Activated naive CD4-positive, alpha-beta T cell treated with anti-CD3 and anti-CD28 coated beads, Interleukin-2, amount 50 U/mL, for 24 hours (primary cell): ENCODE data around the gene CAMKMT.

Source experiments
- H3K27ac Mint-ChIP-seq: one replicate; pipeline ENCODE4 v1.8.0; 2021; ENCODE audit warnings: mild to moderate bottlenecking, mixed read lengths
- H3K27me3 Mint-ChIP-seq: one replicate; pipeline ENCODE4 v1.8.0; 2021; ENCODE audit warnings: mixed read lengths
- H3K36me3 Mint-ChIP-seq: one replicate; pipeline ENCODE4 v1.8.0; 2021; ENCODE audit warnings: mixed read lengths
- H3K4me1 Mint-ChIP-seq: one replicate; pipeline ENCODE4 v1.8.0; 2021; ENCODE audit warnings: mixed read lengths
- H3K4me3 Mint-ChIP-seq: one replicate; pipeline ENCODE4 v1.8.0; 2021; ENCODE audit warnings: mild to moderate bottlenecking, mixed read lengths
- H3K9me3 Mint-ChIP-seq: one replicate; pipeline ENCODE4 v1.8.0; 2021; ENCODE audit warnings: mixed read lengths

The CAMKMT gene

DNA sequence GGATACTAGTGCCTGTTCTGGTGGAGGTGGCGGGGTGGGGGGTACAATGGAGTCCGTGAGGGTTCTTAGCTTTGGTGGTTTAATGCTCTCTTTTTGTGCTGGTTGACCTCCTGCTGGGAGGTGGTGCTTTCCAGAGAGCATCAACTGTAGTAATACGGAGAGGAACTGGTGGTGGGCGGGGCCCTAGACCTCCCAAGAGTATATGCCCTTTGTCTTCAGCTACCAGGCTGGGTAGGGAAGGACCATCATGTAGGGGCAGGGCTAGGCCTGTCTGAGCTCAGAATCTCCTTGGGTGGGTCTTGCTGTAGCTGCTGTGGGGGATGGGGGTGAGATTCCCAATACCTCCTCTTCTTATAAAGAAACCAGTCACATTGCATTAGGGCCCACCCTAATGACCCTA, 27.1 kb downstream of the CAMKMT start:
- peaks cover 15% of the 10 kb centered on the region for H3K36me3 Mint-ChIP-seq
- H3K4me3 Mint-ChIP-seq, result no peak overlapping the region
- H3K27ac Mint-ChIP-seq, result no peak overlapping the region
- no peaks in the 10 kb centered on the region for H3K9me3 Mint-ChIP-seq
- H3K4me1 Mint-ChIP-seq, result peaks cover 26% of the 10 kb centered on the region
- no peaks in the 10 kb centered on the region for H3K27me3 Mint-ChIP-seq

DNA sequence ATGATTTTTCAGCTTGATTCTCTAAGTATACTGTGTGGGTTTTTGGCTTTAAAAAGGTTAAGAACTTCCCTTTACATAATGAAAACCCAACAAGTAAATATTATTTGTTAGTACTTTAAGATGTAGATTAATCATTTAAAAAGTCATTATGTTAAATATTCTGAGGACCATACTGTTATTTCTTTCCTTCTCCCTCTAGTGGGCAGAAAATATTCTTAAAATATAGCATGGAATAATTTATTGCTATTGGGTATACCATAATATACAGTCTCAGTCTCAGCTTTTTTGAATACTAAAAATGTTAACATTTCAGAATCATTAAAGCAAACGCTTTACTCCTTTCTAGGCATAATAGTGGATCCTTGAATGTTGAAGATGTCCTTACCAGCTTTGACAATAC, 28.1 kb downstream of the CAMKMT start:
- Mint-ChIP-seq H3K9me3 (no peaks in the 10 kb centered on the region), H3K36me3 (peaks cover 6% of the 10 kb centered on the region), H3K27ac (no peak overlapping the region), H3K27me3 (no peaks in the 10 kb centered on the region), H3K4me3 (no peak overlapping the region), H3K4me1 (peaks cover 20% of the 10 kb centered on the region)

DNA sequence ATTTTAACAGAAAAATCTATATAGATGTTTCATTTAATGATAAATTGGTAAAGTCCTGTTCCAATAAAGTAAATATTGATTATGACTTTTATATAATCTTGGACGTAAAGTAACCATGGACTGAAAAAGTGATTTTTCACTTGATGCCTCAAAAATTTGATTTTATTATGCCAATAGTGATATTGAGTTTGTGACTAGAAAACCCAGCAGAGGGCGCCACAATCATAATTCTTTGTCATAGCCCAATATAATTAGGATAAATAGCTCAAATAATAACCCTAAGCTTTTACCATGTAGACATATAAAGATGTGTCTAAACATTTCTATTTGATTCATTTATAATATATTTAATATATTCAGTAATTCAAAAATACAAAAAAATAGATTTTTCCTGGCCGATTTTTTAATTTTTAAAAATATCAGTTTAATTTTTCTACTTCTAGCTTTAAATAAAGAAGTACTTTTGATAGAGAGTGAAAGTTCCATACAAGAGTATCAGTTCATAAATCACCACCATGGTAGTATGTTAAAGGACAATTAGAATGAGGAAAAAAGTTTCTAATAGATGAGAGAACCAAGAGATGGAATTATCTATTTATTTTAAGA, 30.7 kb downstream of the CAMKMT start:
- no peak overlapping the region for H3K27ac Mint-ChIP-seq
- peaks cover 17% of the 10 kb centered on the region for H3K4me1 Mint-ChIP-seq
- peaks cover 5% of the 10 kb centered on the region for H3K36me3 Mint-ChIP-seq
- no peaks in the 10 kb centered on the region for H3K9me3 Mint-ChIP-seq
- no peak overlapping the region for H3K4me3 Mint-ChIP-seq
- no peaks in the 10 kb centered on the region for H3K27me3 Mint-ChIP-seq

DNA sequence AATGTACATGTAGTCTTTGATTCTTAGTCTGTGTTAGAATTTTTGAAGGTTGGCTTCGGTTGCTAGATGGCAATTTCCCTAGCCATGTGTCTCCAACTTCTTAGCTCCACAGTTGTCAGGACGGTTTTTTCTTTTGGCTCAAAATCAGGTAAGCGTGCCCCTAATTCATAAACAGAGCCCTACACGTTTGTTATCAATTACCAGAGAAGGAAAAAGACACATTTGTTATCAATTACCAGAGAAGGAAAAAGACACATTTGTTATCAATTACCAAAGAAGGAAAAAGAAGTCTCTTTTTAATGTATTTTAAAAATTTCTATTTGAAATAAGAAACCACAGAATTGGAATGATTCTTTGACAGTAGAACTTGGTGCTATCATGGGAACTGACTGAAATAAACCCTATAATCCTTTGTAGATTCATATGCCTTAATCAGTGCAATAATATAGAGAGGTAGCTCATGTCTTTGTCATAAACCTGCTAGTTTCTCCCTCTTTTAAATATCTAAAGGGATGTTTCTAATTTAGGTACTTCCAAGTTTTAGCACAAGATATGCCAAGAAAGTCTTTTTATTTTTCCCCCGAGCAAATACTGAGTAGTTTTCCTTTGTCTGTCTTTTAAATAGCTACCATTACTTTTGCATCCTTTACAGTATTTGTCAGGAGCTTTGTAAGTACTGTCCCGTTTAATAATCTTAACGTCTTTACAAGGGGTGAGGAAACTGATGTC, 35.9 kb downstream of the CAMKMT start:
- H3K27me3 Mint-ChIP-seq, result no peaks in the 10 kb centered on the region
- H3K36me3 Mint-ChIP-seq, result peaks cover 14% of the 10 kb centered on the region
- H3K4me1 Mint-ChIP-seq, result peaks cover 19% of the 10 kb centered on the region
- H3K4me3 Mint-ChIP-seq, result no peak overlapping the region
- H3K27ac Mint-ChIP-seq, result no peak overlapping the region
- no peaks in the 10 kb centered on the region for H3K9me3 Mint-ChIP-seq

DNA sequence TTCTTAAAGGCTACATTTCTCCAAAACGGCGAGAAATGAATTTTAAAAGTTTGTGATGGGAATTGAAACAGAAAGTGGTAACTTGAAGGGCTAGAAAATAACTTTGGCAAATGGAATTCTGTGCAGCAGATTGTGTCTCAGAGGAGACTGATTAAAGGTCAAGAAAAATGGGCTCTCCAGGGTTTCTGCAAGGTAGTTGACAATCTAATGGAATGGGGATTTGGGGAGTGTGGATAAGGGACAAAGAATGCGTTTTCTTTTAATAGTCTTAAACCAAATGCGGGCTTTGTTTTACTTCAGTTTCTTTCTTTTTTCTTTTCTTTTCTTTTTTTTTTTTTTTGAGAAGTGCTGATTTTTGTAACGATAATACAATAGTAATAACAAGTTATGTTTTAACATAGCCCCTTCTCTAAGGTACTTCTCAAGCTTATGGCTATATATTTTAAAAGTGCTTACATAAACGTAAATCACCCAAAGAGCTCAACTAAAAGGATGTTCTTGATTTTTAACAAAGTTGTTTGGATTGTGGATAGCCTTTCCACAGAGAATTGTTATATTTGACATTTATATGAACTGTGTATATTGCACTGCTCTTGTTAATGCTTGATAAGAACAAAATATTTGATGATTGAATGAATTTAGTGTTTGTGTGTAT, 36.6 kb downstream of the CAMKMT start:
- H3K4me3 Mint-ChIP-seq, result no peak overlapping the region
- peaks cover 16% of the 10 kb centered on the region for H3K36me3 Mint-ChIP-seq
- H3K27me3 Mint-ChIP-seq, result no peaks in the 10 kb centered on the region
- H3K27ac Mint-ChIP-seq, result no peak overlapping the region
- peaks cover 19% of the 10 kb centered on the region for H3K4me1 Mint-ChIP-seq
- no peaks in the 10 kb centered on the region for H3K9me3 Mint-ChIP-seq

DNA sequence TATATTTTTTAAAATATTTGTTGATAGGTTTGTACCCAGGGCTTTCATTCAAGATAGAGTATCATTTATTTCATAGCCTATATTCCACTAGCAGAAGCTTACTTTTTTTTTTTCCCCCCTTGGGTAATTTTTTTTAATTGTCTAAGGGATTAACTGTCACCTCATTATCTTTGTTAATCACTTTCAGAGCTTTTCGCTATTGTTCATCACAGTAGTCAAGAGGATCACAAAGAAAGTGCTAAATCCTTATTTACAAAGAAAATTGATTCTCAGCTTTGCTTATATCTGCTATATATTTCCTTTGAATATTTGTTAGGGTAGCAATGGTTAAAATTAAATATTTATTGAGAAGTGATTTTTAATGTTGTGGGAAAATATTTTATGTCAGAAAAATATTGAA, 59.0 kb downstream of the CAMKMT start:
- peaks cover 20% of the 10 kb centered on the region for H3K36me3 Mint-ChIP-seq

DNA sequence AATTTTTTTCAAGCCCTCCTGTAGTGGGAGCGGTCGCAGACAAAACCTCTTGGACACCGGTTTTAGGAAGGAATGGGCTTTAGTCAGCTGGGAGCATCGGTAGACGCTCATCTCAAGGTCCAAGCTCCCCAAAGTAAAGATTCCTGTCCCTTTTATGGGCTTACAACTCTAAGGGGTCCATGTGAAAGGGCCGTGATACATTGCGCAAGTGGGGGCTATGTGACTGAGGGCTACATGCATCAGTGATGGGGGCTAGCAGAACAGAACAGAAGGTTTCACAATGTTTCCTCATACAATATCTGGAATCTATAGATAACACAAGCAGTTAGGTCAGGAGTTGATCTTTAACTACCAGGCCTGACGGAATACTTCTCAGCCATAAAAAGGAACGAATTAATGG, 62.5 kb downstream of the CAMKMT start:
- no peak overlapping the region for H3K27ac Mint-ChIP-seq

More for the DNA sequence above, 59.0 kb downstream of the CAMKMT start:
- H3K27ac Mint-ChIP-seq, result no peak overlapping the region
- H3K27me3 Mint-ChIP-seq, result no peaks in the 10 kb centered on the region
- no peak overlapping the region for H3K4me3 Mint-ChIP-seq
- no peaks in the 10 kb centered on the region for H3K4me1 Mint-ChIP-seq
- no peaks in the 10 kb centered on the region for H3K9me3 Mint-ChIP-seq

DNA sequence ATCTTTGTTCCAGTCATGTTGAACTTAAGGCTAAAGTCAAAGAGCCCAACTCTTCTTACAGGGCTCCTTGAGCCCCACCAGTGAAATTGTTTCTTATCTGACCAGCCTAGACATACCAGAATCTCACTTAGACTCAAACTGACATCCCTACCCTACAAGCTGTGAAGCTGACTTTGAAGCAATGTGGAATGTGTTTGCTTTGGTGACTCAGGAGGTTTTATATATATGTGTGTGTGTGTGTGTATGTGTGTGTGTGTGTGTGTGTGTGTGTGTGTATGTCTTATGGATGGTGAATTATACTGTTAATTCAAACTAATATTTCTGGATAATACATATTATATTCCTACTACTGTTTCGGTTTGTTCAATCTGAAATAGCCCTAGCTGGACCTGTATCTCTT, 67.3 kb downstream of the CAMKMT start:
- H3K4me3 Mint-ChIP-seq, result no peak overlapping the region
- H3K27me3 Mint-ChIP-seq, result no peaks in the 10 kb centered on the region
- H3K27ac Mint-ChIP-seq, result no peak overlapping the region
- peaks cover 8% of the 10 kb centered on the region for H3K36me3 Mint-ChIP-seq
- no peaks in the 10 kb centered on the region for H3K9me3 Mint-ChIP-seq
- H3K4me1 Mint-ChIP-seq, result peaks cover 14% of the 10 kb centered on the region

More for the DNA sequence above, 62.5 kb downstream of the CAMKMT start:
- no peaks in the 10 kb centered on the region for H3K9me3 Mint-ChIP-seq
- H3K36me3 Mint-ChIP-seq, result peaks cover 14% of the 10 kb centered on the region
- H3K27me3 Mint-ChIP-seq, result no peaks in the 10 kb centered on the region
- no peak overlapping the region for H3K4me3 Mint-ChIP-seq
- no peaks in the 10 kb centered on the region for H3K4me1 Mint-ChIP-seq

DNA sequence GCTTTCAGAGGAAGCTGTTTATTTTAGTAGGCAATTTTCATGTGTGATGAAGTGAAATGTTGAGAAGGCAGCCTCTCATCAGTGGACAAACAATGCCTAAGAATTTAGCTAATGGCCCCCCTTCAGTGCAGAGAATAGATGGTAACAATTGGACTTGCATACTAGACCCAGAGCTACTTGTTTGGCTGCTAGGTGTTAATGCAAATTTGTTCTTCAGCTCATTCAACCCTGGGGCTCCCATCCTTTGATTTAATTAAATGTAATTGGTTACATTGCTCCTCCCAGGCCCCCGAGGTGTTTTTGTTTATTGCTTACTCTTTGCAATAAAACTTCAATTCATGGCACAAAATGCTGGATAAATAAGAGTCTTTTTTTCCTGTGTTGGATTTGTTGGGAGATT, 68.6 kb downstream of the CAMKMT start:
- H3K4me3 Mint-ChIP-seq, result no peak overlapping the region
- H3K4me1 Mint-ChIP-seq, result peaks cover 14% of the 10 kb centered on the region
- H3K9me3 Mint-ChIP-seq, result no peaks in the 10 kb centered on the region

DNA sequence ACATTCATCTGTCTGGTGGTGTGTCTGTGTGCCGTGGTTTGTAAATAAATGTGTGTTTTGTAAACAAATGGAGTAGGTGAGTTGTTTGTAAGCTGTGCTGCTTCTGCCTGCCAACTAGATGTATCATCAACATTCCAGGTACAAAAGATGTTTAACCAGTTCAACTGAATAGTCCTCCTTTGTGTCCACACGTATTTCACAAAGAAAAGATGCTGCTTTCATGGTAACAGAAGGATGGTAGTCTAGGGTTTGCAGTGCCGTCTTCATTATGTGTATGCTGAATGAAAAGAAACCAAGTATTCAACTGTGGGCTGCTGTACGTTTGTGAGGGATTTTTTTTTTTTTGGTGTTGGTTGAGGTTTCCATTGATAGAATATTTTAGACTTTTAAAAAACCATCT, 72.1 kb downstream of the CAMKMT start:
- Mint-ChIP-seq H3K27ac (no peak overlapping the region), H3K9me3 (no peaks in the 10 kb centered on the region), H3K4me1 (peaks cover 14% of the 10 kb centered on the region), H3K27me3 (no peaks in the 10 kb centered on the region), H3K36me3 (peaks cover 9% of the 10 kb centered on the region), H3K4me3 (no peak overlapping the region)

More for the DNA sequence above, 68.6 kb downstream of the CAMKMT start:
- Mint-ChIP-seq H3K27ac (no peak overlapping the region), H3K27me3 (no peaks in the 10 kb centered on the region), H3K36me3 (peaks cover 7% of the 10 kb centered on the region)

DNA sequence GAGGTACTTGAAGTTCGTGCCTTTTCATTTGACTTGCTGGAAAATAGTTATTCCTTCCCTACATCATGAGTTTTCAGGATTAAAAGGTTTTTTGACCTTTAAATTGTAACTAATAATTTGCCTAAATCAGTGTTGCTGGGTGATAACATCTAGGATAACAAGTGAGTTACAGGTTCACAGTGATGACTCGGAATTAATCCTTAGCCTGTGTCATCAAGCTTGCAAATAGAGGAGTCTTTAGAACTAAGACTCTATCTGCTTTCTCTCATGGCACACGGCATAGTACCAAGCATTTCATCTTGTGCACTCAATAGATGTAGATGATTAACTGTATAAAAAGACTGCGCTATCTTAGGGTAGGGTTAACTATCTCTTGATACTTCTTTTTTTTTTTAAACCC, 79.5 kb downstream of the CAMKMT start:
- H3K36me3 Mint-ChIP-seq, result peaks cover 34% of the 10 kb centered on the region
- H3K4me3 Mint-ChIP-seq, result no peak overlapping the region
- no peaks in the 10 kb centered on the region for H3K27me3 Mint-ChIP-seq
- H3K9me3 Mint-ChIP-seq, result no peaks in the 10 kb centered on the region
- H3K27ac Mint-ChIP-seq, result no peak overlapping the region
- H3K4me1 Mint-ChIP-seq, result no peaks in the 10 kb centered on the region

DNA sequence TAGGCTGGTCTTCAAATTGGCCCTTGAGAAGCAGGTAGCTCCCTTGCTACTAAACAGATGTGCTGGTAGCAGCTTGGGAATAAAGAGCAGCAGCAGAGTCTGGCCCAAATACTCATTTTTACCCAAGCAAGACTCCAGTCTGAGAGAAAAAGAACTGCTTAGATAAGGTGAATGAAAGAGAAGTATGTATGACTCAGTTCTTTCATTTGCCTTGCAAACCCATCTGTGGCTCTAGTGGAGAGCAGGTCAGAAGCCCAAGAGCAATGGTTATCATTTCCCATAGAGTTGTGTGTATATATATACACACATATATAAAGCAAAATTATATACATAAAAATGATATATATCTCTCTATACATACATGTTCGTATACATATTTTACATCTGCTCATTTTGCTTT, 80.3 kb downstream of the CAMKMT start:
- no peak overlapping the region for H3K4me3 Mint-ChIP-seq

DNA sequence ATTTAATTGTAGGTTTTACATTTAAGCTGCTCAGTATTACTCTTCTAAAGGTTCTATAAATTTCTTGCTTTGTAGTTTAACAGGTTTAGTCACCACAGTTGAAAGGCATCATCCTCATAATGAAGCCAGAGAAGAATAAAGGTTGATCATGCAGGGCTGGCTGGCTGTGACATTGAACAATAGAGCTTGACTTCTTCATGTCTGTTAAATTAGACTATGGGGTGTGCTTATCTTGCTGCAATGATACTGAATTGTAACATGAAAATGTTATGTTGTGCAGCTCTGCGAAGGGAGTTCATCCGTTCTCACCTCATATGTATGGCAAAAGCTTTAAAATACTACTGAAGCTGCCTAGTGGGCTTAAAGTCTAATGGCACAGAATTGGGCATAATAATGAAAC, 81.8 kb downstream of the CAMKMT start:
- Mint-ChIP-seq H3K27me3 (no peaks in the 10 kb centered on the region), H3K9me3 (no peaks in the 10 kb centered on the region), H3K27ac (no peak overlapping the region), H3K4me1 (no peaks in the 10 kb centered on the region), H3K36me3 (peaks cover 37% of the 10 kb centered on the region), H3K4me3 (no peak overlapping the region)

More for the DNA sequence above, 80.3 kb downstream of the CAMKMT start:
- no peaks in the 10 kb centered on the region for H3K27me3 Mint-ChIP-seq
- no peaks in the 10 kb centered on the region for H3K9me3 Mint-ChIP-seq
- H3K4me1 Mint-ChIP-seq, result no peaks in the 10 kb centered on the region
- H3K36me3 Mint-ChIP-seq, result peaks cover 38% of the 10 kb centered on the region
- H3K27ac Mint-ChIP-seq, result no peak overlapping the region

DNA sequence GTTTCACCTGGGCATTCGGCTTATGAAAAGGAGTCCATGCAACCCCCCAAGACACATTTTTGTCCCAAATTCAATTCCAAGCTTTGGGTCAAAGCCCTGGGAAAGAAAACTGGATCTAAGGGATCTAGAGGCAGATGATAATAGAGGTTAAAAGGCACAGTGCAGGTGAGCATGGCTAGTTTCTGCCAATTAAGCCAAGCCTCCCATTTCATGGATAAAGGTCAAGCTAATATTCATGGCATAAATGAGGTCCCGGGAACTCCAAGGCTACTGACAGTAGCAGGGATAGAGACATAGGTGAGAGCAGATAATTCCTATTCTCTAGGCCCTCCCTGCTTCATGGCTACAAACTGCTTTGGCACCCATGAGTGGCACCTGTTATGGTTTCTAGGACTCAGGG, 83.1 kb downstream of the CAMKMT start:
- Mint-ChIP-seq H3K4me1 (no peaks in the 10 kb centered on the region), H3K36me3 (peaks cover 34% of the 10 kb centered on the region), H3K9me3 (no peaks in the 10 kb centered on the region), H3K27ac (no peak overlapping the region), H3K4me3 (no peak overlapping the region), H3K27me3 (no peaks in the 10 kb centered on the region)

DNA sequence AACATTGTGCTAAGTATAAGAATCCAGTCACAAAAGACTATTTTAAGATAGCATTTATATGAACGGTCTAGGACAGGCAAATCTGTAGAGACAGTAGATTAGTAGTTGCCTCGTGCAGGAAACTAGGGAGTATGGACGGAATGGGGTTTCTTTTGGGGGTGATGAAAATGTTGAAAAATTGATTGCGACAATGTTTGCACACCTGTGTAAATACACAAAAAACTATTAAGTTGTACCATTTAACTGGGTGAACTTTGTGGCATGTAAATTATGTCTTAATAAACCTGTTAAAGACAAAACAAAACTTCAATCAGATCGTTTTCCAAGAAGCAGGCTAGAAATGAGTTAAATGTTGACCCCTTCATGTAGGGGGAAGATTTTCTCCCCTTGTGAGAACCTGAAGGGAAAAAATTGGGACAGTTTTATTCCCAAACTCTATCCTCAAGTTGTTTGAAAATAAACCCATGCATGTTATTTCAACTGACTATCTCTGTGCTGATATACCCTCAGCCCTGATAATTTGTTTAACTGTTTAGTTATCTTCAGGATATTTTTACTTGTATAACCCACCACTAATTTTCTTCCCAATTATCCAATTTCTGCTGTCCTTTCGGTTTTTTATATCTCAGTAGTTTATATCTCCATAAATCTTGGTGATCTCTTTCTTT, 87.2 kb downstream of the CAMKMT start:
- H3K27me3 Mint-ChIP-seq, result no peaks in the 10 kb centered on the region
- H3K4me3 Mint-ChIP-seq, result no peak overlapping the region
- H3K9me3 Mint-ChIP-seq, result no peaks in the 10 kb centered on the region
- no peak overlapping the region for H3K27ac Mint-ChIP-seq
- H3K4me1 Mint-ChIP-seq, result no peaks in the 10 kb centered on the region
- peaks cover 26% of the 10 kb centered on the region for H3K36me3 Mint-ChIP-seq

DNA sequence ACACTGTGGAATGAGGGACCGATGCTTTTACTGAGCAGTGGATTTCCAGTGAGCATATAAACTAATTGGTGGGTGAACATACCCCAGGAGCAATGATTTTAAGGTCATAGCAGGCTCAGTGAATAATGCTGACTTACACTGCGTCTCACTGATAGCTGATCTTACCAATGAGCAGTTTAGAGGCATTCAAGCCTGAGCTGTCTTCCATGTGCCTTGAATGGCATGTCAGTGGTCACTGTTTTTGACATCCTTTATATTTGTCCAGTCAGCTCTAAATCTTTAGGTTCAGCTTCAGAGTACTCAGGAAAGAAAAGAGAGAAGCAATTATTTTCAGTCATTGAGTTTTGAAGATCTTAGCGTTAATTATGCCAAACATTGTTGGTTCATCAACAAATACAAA, 88.3 kb downstream of the CAMKMT start:
- H3K27me3 Mint-ChIP-seq, result no peaks in the 10 kb centered on the region
- peaks cover 17% of the 10 kb centered on the region for H3K36me3 Mint-ChIP-seq
- H3K27ac Mint-ChIP-seq, result no peak overlapping the region
- H3K9me3 Mint-ChIP-seq, result no peaks in the 10 kb centered on the region
- no peaks in the 10 kb centered on the region for H3K4me1 Mint-ChIP-seq
- H3K4me3 Mint-ChIP-seq, result no peak overlapping the region
